Measurements from ENCODE around the gene GZMM.

GRCh38 chr19:497869-498510, 45.9 kb upstream of the GZMM start:
- TF ChIP-seq EP300 (IDR thresholded peaks at IDR 0.05; ENCODE audit: borderline replicate concordance in 1 of 2, low read depth in 1 of 2, low read length in 1 of 2) (no peak), POLR2AphosphoS5 (IDR thresholded peaks at IDR 0.05; ENCODE audit: low read depth, low read length) (no peak), TEAD4 (IDR thresholded peaks at IDR 0.05; ENCODE audit: borderline replicate concordance, insufficient read depth) (no peak), NFIC (IDR thresholded peaks at IDR 0.05; ENCODE audit: borderline replicate concordance) (no peak), RAD21 (IDR thresholded peaks at IDR 0.05; ENCODE audit: low read length) (no peak)
- TF ChIP-seq, protein P1, sequence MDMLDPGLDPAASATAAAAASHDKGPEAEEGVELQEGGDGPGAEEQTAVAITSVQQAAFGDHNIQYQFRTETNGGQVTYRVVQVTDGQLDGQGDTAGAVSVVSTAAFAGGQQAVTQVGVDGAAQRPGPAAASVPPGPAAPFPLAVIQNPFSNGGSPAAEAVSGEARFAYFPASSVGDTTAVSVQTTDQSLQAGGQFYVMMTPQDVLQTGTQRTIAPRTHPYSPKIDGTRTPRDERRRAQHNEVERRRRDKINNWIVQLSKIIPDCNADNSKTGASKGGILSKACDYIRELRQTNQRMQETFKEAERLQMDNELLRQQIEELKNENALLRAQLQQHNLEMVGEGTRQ (IDR thresholded peaks at IDR 0.05; ENCODE audit: borderline replicate concordance, low read depth, low read length), result no peak
- TF ChIP-seq, protein P2, sequence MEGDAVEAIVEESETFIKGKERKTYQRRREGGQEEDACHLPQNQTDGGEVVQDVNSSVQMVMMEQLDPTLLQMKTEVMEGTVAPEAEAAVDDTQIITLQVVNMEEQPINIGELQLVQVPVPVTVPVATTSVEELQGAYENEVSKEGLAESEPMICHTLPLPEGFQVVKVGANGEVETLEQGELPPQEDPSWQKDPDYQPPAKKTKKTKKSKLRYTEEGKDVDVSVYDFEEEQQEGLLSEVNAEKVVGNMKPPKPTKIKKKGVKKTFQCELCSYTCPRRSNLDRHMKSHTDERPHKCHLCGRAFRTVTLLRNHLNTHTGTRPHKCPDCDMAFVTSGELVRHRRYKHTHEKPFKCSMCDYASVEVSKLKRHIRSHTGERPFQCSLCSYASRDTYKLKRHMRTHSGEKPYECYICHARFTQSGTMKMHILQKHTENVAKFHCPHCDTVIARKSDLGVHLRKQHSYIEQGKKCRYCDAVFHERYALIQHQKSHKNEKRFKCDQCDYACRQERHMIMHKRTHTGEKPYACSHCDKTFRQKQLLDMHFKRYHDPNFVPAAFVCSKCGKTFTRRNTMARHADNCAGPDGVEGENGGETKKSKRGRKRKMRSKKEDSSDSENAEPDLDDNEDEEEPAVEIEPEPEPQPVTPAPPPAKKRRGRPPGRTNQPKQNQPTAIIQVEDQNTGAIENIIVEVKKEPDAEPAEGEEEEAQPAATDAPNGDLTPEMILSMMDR (IDR thresholded peaks at IDR 0.05), result no peak
